Measurements from ENCODE around the gene DNAJB2. TPM values are rescaled to one million over a fixed set of nuclear protein-coding genes. Genes with fewer than 3 reads are reported as not detected.
A peak's percentile ranks its signal among the peaks of the same experiment; 100 is the strongest.

The DNAJB2 gene
- total RNA-seq, 2 experiments from 2014 or later: 57.0 to 59.7 TPM

GRCh38 chr2:219277703-219278654, 1.2 kb upstream of the DNAJB2 start:
- peaks cover 41% of the 10 kb centered on the region for H3K4me1 Mint-ChIP-seq
- H3K36me3 Mint-ChIP-seq (ENCODE audit: low read depth): peaks cover 21% of the 10 kb centered on the region
- H3K9me3 Mint-ChIP-seq: no peaks in the 10 kb centered on the region
- ChIA-PET CTCF (interaction anchor here (0.6 to 11.9 kb wide), 28 partner anchors 8 to 298 kb away, joined by 3 to 206 read pairs (median 5); partner anchors contain the start of genes ANKZF1, ATG9A, GLB1L and NHEJ1), POLR2A (interaction anchor here (0.8 to 8.1 kb wide), 16 partner anchors 10 to 119 kb away, joined by 3 to 131 read pairs (median 13); partner anchors contain the start of genes ANKZF1, ATG9A, CNPPD1 and DNPEP)
- DNase-seq: peak; percentile 77
- H3K27me3 Mint-ChIP-seq: peaks cover 8% of the 10 kb centered on the region
- peak overlapping the region; percentile 87 for H3K4me3 Mint-ChIP-seq
- peak overlapping the region; percentile 93 for H3K27ac Mint-ChIP-seq

- Mint-ChIP-seq H3K36me3 (ENCODE audit: low read depth) (peaks cover 29% of the 10 kb centered on the region), H3K27ac (peak overlapping the region; percentile 93), H3K27me3 (peaks cover 5% of the 10 kb centered on the region), H3K9me3 (no peaks in the 10 kb centered on the region), H3K4me3 (peak overlapping the region; percentile 87), H3K4me1 (peaks cover 42% of the 10 kb centered on the region)
- ChIA-PET POLR2A (interaction anchor here (0.7 to 8.1 kb wide), 20 partner anchors 11 to 994 kb away, joined by 3 to 131 read pairs (median 8); partner anchors contain the start of genes ABCB6, ANKZF1, ATG9A and CNPPD1), CTCF (interaction anchor here (0.7 to 11.9 kb wide), 25 partner anchors 9 to 299 kb away, joined by 3 to 206 read pairs (median 4); partner anchors contain the start of genes ABCB6, ANKZF1, ATG9A and DNPEP)
- DNase-seq: no peak
Measured at GRCh38 chr2:219278655-219279150, 463 bp upstream of the DNAJB2 start.

- Mint-ChIP-seq H3K4me1 (peaks cover 42% of the 10 kb centered on the region), H3K4me3 (peak overlapping the region; percentile 87), H3K36me3 (ENCODE audit: low read depth) (peaks cover 30% of the 10 kb centered on the region), H3K27ac (peak overlapping the region; percentile 92), H3K27me3 (no peaks in the 10 kb centered on the region), H3K9me3 (no peaks in the 10 kb centered on the region)
- POLR2A ChIA-PET: interaction anchor here (0.7 to 8.1 kb wide), 14 partner anchors 8 to 121 kb away, joined by 3 to 131 read pairs (median 14); partner anchors contain the start of genes ABCB6, ANKZF1, ATG9A and CNPPD1
- CTCF ChIA-PET: interaction anchor here (0.7 to 11.9 kb wide), 9 partner anchors 13 to 122 kb away, joined by 3 to 206 read pairs (median 4); partner anchors contain the start of genes ANKZF1, ATG9A, DNPEP and NHEJ1
- no peak for DNase-seq
Measured at GRCh38 chr2:219279916-219280516, 850 bp downstream of the DNAJB2 start.

- Mint-ChIP-seq H3K36me3 (ENCODE audit: low read depth) (peaks cover 30% of the 10 kb centered on the region), H3K4me1 (peaks cover 42% of the 10 kb centered on the region), H3K4me3 (peak overlapping the region; percentile 87), H3K27me3 (no peaks in the 10 kb centered on the region), H3K27ac (peak overlapping the region; percentile 92), H3K9me3 (no peaks in the 10 kb centered on the region)
- CTCF ChIA-PET: interaction anchor here (0.7 to 11.9 kb wide), 6 partner anchors 12 to 122 kb away, joined by 3 to 206 read pairs (median 17); partner anchors contain the start of genes DNPEP, NHEJ1, TUBA4A and ZFAND2B
- DNase-seq: no peak
- POLR2A ChIA-PET: interaction anchor here (1.5 to 8.1 kb wide), 3 partner anchors 12 to 51 kb away, joined by 5 to 131 read pairs (median 69); partner anchors contain the start of genes ANKZF1, ATG9A, TUBA4A and TUBA4B
Measured at GRCh38 chr2:219280651-219281050, 1.5 kb downstream of the DNAJB2 start.

- DNase-seq: no peak
- Mint-ChIP-seq H3K27ac (no peak overlapping the region), H3K27me3 (no peaks in the 10 kb centered on the region), H3K4me1 (peaks cover 42% of the 10 kb centered on the region), H3K4me3 (no peak overlapping the region), H3K9me3 (no peaks in the 10 kb centered on the region), H3K36me3 (ENCODE audit: low read depth) (peaks cover 34% of the 10 kb centered on the region)
- ChIA-PET POLR2A (interaction anchor here (0.8 to 8.1 kb wide), 5 partner anchors 12 to 75 kb away, joined by 3 to 131 read pairs (median 5); partner anchors contain the start of genes ANKZF1, ATG9A, GLB1L and STK16), CTCF (interaction anchor here (3.7 to 11.9 kb wide), 3 partner anchors 11 to 123 kb away, joined by 30 to 206 read pairs (median 33); partner anchors contain the start of genes NHEJ1 and TUBA4A)
Measured at GRCh38 chr2:219281588-219281987, 2.4 kb downstream of the DNAJB2 start.

GRCh38 chr2:219282375-219282774, 3.2 kb downstream of the DNAJB2 start:
- no peaks in the 10 kb centered on the region for H3K9me3 Mint-ChIP-seq
- H3K4me3 Mint-ChIP-seq: no peak overlapping the region
- ChIA-PET POLR2A (interaction anchor here (1.1 to 8.1 kb wide), 4 partner anchors 11 to 76 kb away, joined by 3 to 131 read pairs (median 36); partner anchors contain the start of genes ATG9A, TUBA4A, TUBA4B and ZFAND2B), CTCF (interaction anchor here (1.0 to 11.9 kb wide), 3 partner anchors 10 to 124 kb away, joined by 4 to 206 read pairs (median 33); partner anchors contain the start of gene NHEJ1)
- H3K4me1 Mint-ChIP-seq: peaks cover 40% of the 10 kb centered on the region
- no peaks in the 10 kb centered on the region for H3K27me3 Mint-ChIP-seq
- H3K36me3 Mint-ChIP-seq (ENCODE audit: low read depth): peaks cover 34% of the 10 kb centered on the region
- no peak for DNase-seq
- H3K27ac Mint-ChIP-seq: no peak overlapping the region

- Mint-ChIP-seq H3K36me3 (ENCODE audit: low read depth) (peaks cover 34% of the 10 kb centered on the region), H3K27me3 (no peaks in the 10 kb centered on the region), H3K27ac (peak overlapping the region; percentile 16), H3K4me1 (peaks cover 33% of the 10 kb centered on the region), H3K9me3 (no peaks in the 10 kb centered on the region), H3K4me3 (no peak overlapping the region)
- no peak for DNase-seq
- CTCF ChIA-PET: interaction anchor here (0.6 to 11.9 kb wide), 4 partner anchors 10 to 125 kb away, joined by 4 to 206 read pairs (median 18); partner anchors contain the start of gene NHEJ1
- POLR2A ChIA-PET: interaction anchor here (1.4 to 8.1 kb wide), 3 partner anchors 10 to 54 kb away, joined by 3 to 131 read pairs (median 69); partner anchors contain the start of genes ATG9A, TUBA4A and TUBA4B
Measured at GRCh38 chr2:219282943-219283581, 3.9 kb downstream of the DNAJB2 start.

GRCh38 chr2:219284501-219285372, 5.6 kb downstream of the DNAJB2 start:
- ChIA-PET CTCF (interaction anchor here (11.9 kb wide), 1 partner anchor 8 kb away, joined by 206 read pairs; no protein-coding TSS in a partner anchor), POLR2A (interaction anchor here (1.0 to 7.7 kb wide), 2 partner anchors 8 to 56 kb away, joined by 4 to 69 read pairs; partner anchors contain the start of genes ANKZF1 and ATG9A)
- Mint-ChIP-seq H3K4me1 (peaks cover 21% of the 10 kb centered on the region), H3K4me3 (no peak overlapping the region), H3K9me3 (no peaks in the 10 kb centered on the region), H3K27me3 (no peaks in the 10 kb centered on the region), H3K27ac (no peak overlapping the region), H3K36me3 (ENCODE audit: low read depth) (peaks cover 33% of the 10 kb centered on the region)
- DNase-seq: no peak

GRCh38 chr2:219285373-219285735, 6.2 kb downstream of the DNAJB2 start:
- H3K4me3 Mint-ChIP-seq: no peak overlapping the region
- no peak for DNase-seq
- H3K9me3 Mint-ChIP-seq: no peaks in the 10 kb centered on the region
- H3K36me3 Mint-ChIP-seq (ENCODE audit: low read depth): peaks cover 27% of the 10 kb centered on the region
- H3K27me3 Mint-ChIP-seq: no peaks in the 10 kb centered on the region
- POLR2A ChIA-PET: no interaction called here
- H3K4me1 Mint-ChIP-seq: peaks cover 15% of the 10 kb centered on the region
- CTCF ChIA-PET: interaction anchor here (11.9 kb wide), 1 partner anchor 7 kb away, joined by 206 read pairs; no protein-coding TSS in a partner anchor
- no peak overlapping the region for H3K27ac Mint-ChIP-seq

GRCh38 chr2:219285894-219286425, 6.8 kb downstream of the DNAJB2 start:
- POLR2A ChIA-PET: interaction anchor here (1.6 kb wide), 1 partner anchor 32 kb away, joined by 7 read pairs; the partner anchor contains the start of gene TUBA4A
- peaks cover 26% of the 10 kb centered on the region for H3K36me3 Mint-ChIP-seq (ENCODE audit: low read depth)
- H3K27me3 Mint-ChIP-seq: no peaks in the 10 kb centered on the region
- peaks cover 11% of the 10 kb centered on the region for H3K4me1 Mint-ChIP-seq
- H3K4me3 Mint-ChIP-seq: no peak overlapping the region
- H3K9me3 Mint-ChIP-seq: no peaks in the 10 kb centered on the region
- CTCF ChIA-PET: interaction anchor here (1.2 to 2.2 kb wide), 4 partner anchors 9 to 13 kb away, joined by 3 to 13 read pairs (median 8); no protein-coding TSS in a partner anchor
- H3K27ac Mint-ChIP-seq: no peak overlapping the region
- no peak for DNase-seq
